Smooth muscle cell (in vitro differentiated cells): Measurements from ENCODE around the gene FOXP1. TPM values are rescaled to one million over a fixed set of nuclear protein-coding genes. Genes with fewer than 3 reads are reported as not detected.
A peak's percentile ranks its signal among the peaks of the same experiment; 100 is the strongest.

Experiments
- DNase-seq: peaks from one replicate; lab custom pipeline; 2025; ENCODE audit not compliant: unreplicated experiment; lab: John Stamatoyannopoulos, UW
- H2AFZ ChIP-seq: fragments of 200-600 bp; sonication (generic); 2 replicates; pipeline ENCODE4 v1.6.0; 2016; ENCODE audit warnings: antibody characterized with exemption, low read depth, mild to moderate bottlenecking
- H3F3A ChIP-seq: fragments of 200-600 bp; sonication (generic); 2 replicates; pipeline ENCODE4 v1.6.0; 2017; ENCODE audit warnings: antibody characterized with exemption, low read depth
- H3K27ac ChIP-seq: fragments of 200-600 bp; sonication (generic); 2 replicates; pipeline ENCODE4 v1.5.1; 2016; ENCODE audit warnings: low read depth, mild to moderate bottlenecking
- H3K27me3 ChIP-seq: fragments of 200-600 bp; sonication (generic); 2 replicates; pipeline ENCODE4 v1.6.1; 2016; ENCODE audit warnings: low read depth, mild to moderate bottlenecking
- H3K36me3 ChIP-seq: fragments of 200-600 bp; sonication (generic); 2 replicates; pipeline ENCODE4 v1.5.1; 2016; ENCODE audit warnings: low read depth
- H3K4me1 ChIP-seq: fragments of 200-600 bp; sonication (generic); 2 replicates; pipeline ENCODE4 v1.5.1; 2016; ENCODE audit warnings: low read depth
- H3K4me2 ChIP-seq: fragments of 200-600 bp; sonication (generic); 2 replicates; pipeline ENCODE4 v1.6.0; 2016; ENCODE audit warnings: mild to moderate bottlenecking
- H3K4me3 ChIP-seq: fragments of 200-600 bp; sonication (generic); 2 replicates; pipeline ENCODE4 v1.5.1; 2016; ENCODE audit warnings: mild to moderate bottlenecking
- H3K79me2 ChIP-seq: fragments of 200-600 bp; sonication (generic); 2 replicates; pipeline ENCODE4 v1.6.0; 2016; ENCODE audit warnings: low read depth, mild to moderate bottlenecking
- H3K9ac ChIP-seq: fragments of 200-600 bp; sonication (generic); 2 replicates; pipeline ENCODE4 v1.6.0; 2016; ENCODE audit warnings: low read depth
- H3K9me3 ChIP-seq: fragments of 200-600 bp; sonication (generic); replicated peaks from 2 replicates; pipeline ENCODE4 v1.5.1; 2016; ENCODE audit warnings: low read depth
- H4K20me1 ChIP-seq: fragments of 200-600 bp; sonication (generic); 2 replicates; pipeline ENCODE4 v1.6.0; 2016; ENCODE audit warnings: low read depth
- CTCF ChIP-seq: fragments of 200-600 bp; sonication (generic); IDR thresholded peaks from 2 replicates; pipeline ENCODE4 v1.5.1; 2017; ENCODE audit warnings: borderline replicate concordance, mild to moderate bottlenecking, antibody characterized with exemption; ENCODE audit not compliant: insufficient read depth, poor library complexity, severe bottlenecking
- WGBS: methylation state at CpG from one replicate; pipeline ENCODE4 v1.1.7; 2016; ENCODE audit warnings: low lambda C conversion rate; 5-methylcytosine and 5-hydroxymethylcytosine counted together
- polyA plus RNA-seq: library from polyadenylated mRNA; unstranded; fragments of >200 nt; fragmentation: Nextera tagmentation; extraction: Ambion mirVana; gene quantifications from 2 replicates; pipeline ENCODE4 v1.2.1, GENCODE V29; 2016
- total RNA-seq: library from RNA; depleted of rRNA; stranded (reverse); fragments of >200 nt; gene quantifications from 2 replicates; pipeline ENCODE4 v1.2.3, GENCODE V29; 2014

FOXP1 gene
- total and polyA plus RNA-seq, 2 experiments from 2014 or later = 40.9 to 68.0 TPM

GRCh38 chr3:71062037-71062932, 521.2 kb downstream of the FOXP1 start:
- peaks cover 67% of the 10 kb centered on the region for H3K79me2 ChIP-seq
- H2AFZ ChIP-seq = no peak overlapping the region
- 76% methylated on average over 14 of the region's 14 CpGs for WGBS
- no peaks in the 10 kb centered on the region for H3F3A ChIP-seq
- no peak for DNase-seq
- peak overlapping the region; percentile 76 for H3K27ac ChIP-seq
- H4K20me1 ChIP-seq = peaks cover 91% of the 10 kb centered on the region
- TF ChIP-seq CTCF = no peak
- H3K9ac ChIP-seq = peak overlapping the region; percentile 73
- peak overlapping the region; percentile 72 for H3K4me3 ChIP-seq
- H3K36me3 ChIP-seq = no peaks in the 10 kb centered on the region
- H3K4me1 ChIP-seq = peaks cover 36% of the 10 kb centered on the region
- H3K4me2 ChIP-seq = peak overlapping the region; percentile 96
- H3K9me3 ChIP-seq = no peaks in the 10 kb centered on the region
- no peaks in the 10 kb centered on the region for H3K27me3 ChIP-seq

- H3K4me3 ChIP-seq = peak overlapping the region; percentile 72
- no peak overlapping the region for H2AFZ ChIP-seq
- H3K9me3 ChIP-seq = no peaks in the 10 kb centered on the region
- peaks cover 90% of the 10 kb centered on the region for H4K20me1 ChIP-seq
- DNase-seq = no peak
- no peaks in the 10 kb centered on the region for H3K27me3 ChIP-seq
- no peak for TF ChIP-seq CTCF
- no peaks in the 10 kb centered on the region for H3F3A ChIP-seq
- H3K9ac ChIP-seq = no peak overlapping the region
- WGBS = 80% methylated on average over 3 of the region's 3 CpGs
- no peaks in the 10 kb centered on the region for H3K36me3 ChIP-seq
- peaks cover 34% of the 10 kb centered on the region for H3K4me1 ChIP-seq
- peaks cover 67% of the 10 kb centered on the region for H3K79me2 ChIP-seq
- no peak overlapping the region for H3K27ac ChIP-seq
- H3K4me2 ChIP-seq = no peak overlapping the region
These were observed 521.9 kb downstream of the FOXP1 start for GRCh38 chr3:71061581-71061980.

GRCh38 chr3:71061037-71061436, 522.5 kb downstream of the FOXP1 start:
- Histone ChIP-seq H3K27ac (no peak overlapping the region), H3K4me3 (no peak overlapping the region), H3K9ac (no peak overlapping the region), H4K20me1 (peaks cover 90% of the 10 kb centered on the region), H3F3A (no peaks in the 10 kb centered on the region), H3K79me2 (peaks cover 67% of the 10 kb centered on the region), H2AFZ (no peak overlapping the region), H3K4me2 (no peak overlapping the region), H3K9me3 (no peaks in the 10 kb centered on the region), H3K4me1 (peaks cover 33% of the 10 kb centered on the region), H3K36me3 (no peaks in the 10 kb centered on the region), H3K27me3 (no peaks in the 10 kb centered on the region)
- WGBS = 88% methylated on average over 4 of the region's 4 CpGs
- TF ChIP-seq CTCF = no peak
- DNase-seq = no peak

- WGBS = 91% methylated on average over 2 of the region's 2 CpGs
- Histone ChIP-seq H3K27ac (no peak overlapping the region), H3K4me2 (no peak overlapping the region), H3F3A (no peaks in the 10 kb centered on the region), H4K20me1 (peaks cover 90% of the 10 kb centered on the region), H3K4me1 (peaks cover 28% of the 10 kb centered on the region), H3K9me3 (no peaks in the 10 kb centered on the region), H3K79me2 (peaks cover 67% of the 10 kb centered on the region), H3K4me3 (no peak overlapping the region), H3K27me3 (no peaks in the 10 kb centered on the region), H3K9ac (no peak overlapping the region), H3K36me3 (no peaks in the 10 kb centered on the region), H2AFZ (no peak overlapping the region)
- no peak for DNase-seq
- TF ChIP-seq CTCF = no peak
These were observed 523.0 kb downstream of the FOXP1 start for GRCh38 chr3:71060536-71060935.
